GM12878 (cell line): ENCODE measurements around the gene ITPKB. TPM values are rescaled to one million over a fixed set of nuclear protein-coding genes. Genes with fewer than 3 reads are reported as not detected.

Experiments used
- ATF7 ChIP-seq: fragments of 450-650 bp; IDR thresholded peaks from 2 replicates; pipeline ENCODE4 v1.6.1; 2016; ENCODE audit warnings: low read depth, mild to moderate bottlenecking
- CBFB ChIP-seq: IDR thresholded peaks from 2 replicates; pipeline ENCODE4 v1.6.1; 2016; ENCODE audit warnings: antibody characterized with exemption, low read depth
- CHD2 ChIP-seq: IDR thresholded peaks from 2 replicates; pipeline ENCODE4 v1.6.1; 2011; ENCODE audit warnings: low read depth, low read length, improper control_type of control experiment, borderline replicate concordance
- CHD4 ChIP-seq: fragments of 200-600 bp; sonication (generic); IDR thresholded peaks from 2 replicates; pipeline ENCODE4 v1.6.1; 2016; ENCODE audit warnings: mild to moderate bottlenecking
- CTCF ChIP-seq, 3 experiments: IDR thresholded peaks in 2 of 3; conservative IDR thresholded peaks in 1 of 3; 2 replicates each; pipeline ENCODE4 v1.5.1; 2011; ENCODE audit warnings: low read depth in 3 of 3, low read length in 3 of 3, mild to moderate bottlenecking in 3 of 3, control low read depth in 2 of 3, moderate library complexity in 2 of 3, inconsistent platforms in 1 of 3, mixed read lengths in 1 of 3; ENCODE audit not compliant: control insufficient read depth in 2 of 3, insufficient read depth in 1 of 3; ENCODE audit errors: extremely low read depth in 1 of 3
- EGR1 ChIP-seq, 2 experiments: IDR thresholded peaks; 1 replicate in 1 of 2; 2 replicates in 1 of 2; pipeline ENCODE4 v1.6.1; 2011 to 2012; ENCODE audit warnings: low read depth in 2 of 2, low read length in 2 of 2, borderline replicate concordance in 1 of 2, mild to moderate bottlenecking in 1 of 2, moderate library complexity in 1 of 2
- EP300 ChIP-seq, 2 experiments: fragments of 150-350 bp in 1 of 2; IDR thresholded peaks; 2 replicates each; pipeline ENCODE4 v1.6.1; 2011 to 2012; ENCODE audit warnings: low read depth in 2 of 2, low read length in 2 of 2, borderline replicate concordance in 1 of 2, improper control_type of control experiment in 1 of 2, inconsistent platforms in 1 of 2; ENCODE audit not compliant: control insufficient read depth in 1 of 2
- GATAD2B ChIP-seq: fragments of 450-650 bp; conservative IDR thresholded peaks from 2 replicates; pipeline ENCODE4 v1.6.1; 2017; ENCODE audit warnings: low read depth, mild to moderate bottlenecking, moderate library complexity
- MEF2A ChIP-seq: IDR thresholded peaks from 2 replicates; pipeline ENCODE4 v1.6.1; 2011; ENCODE audit warnings: low read depth, mild to moderate bottlenecking, low read length, moderate library complexity; ENCODE audit not compliant: insufficient read depth
- NR2C1 ChIP-seq: fragments of 450-650 bp; IDR thresholded peaks from 2 replicates; pipeline ENCODE4 v1.6.1; 2017; ENCODE audit warnings: antibody characterized with exemption, mild to moderate bottlenecking, moderate library complexity
- POU2F2 ChIP-seq: IDR thresholded peaks from 3 replicates; pipeline ENCODE4 v1.6.1; 2011; ENCODE audit warnings: low read depth, mild to moderate bottlenecking, low read length, borderline replicate concordance
- RAD21 ChIP-seq: IDR thresholded peaks from 2 replicates; pipeline ENCODE4 v1.6.1; 2011; ENCODE audit warnings: mild to moderate bottlenecking, low read depth, low read length, moderate library complexity; ENCODE audit not compliant: insufficient read depth
- SIN3A ChIP-seq: IDR thresholded peaks from 2 replicates; pipeline ENCODE4 v1.6.1; 2012; ENCODE audit warnings: low read depth, low read length, improper control_type of control experiment
- SMAD1 ChIP-seq: fragments of 450-650 bp; IDR thresholded peaks from 2 replicates; pipeline ENCODE4 v1.6.1; 2018; ENCODE audit warnings: mild to moderate bottlenecking, low read depth; ENCODE audit not compliant: partially characterized antibody
- SUZ12 ChIP-seq: fragments of 200-600 bp; sonication (generic); IDR thresholded peaks from one replicate; pipeline ENCODE4 v1.6.1; 2018; ENCODE audit warnings: antibody characterized with exemption, mild to moderate bottlenecking; ENCODE audit not compliant: unreplicated experiment
- TAF1 ChIP-seq: IDR thresholded peaks from 2 replicates; pipeline ENCODE4 v1.6.1; 2011; ENCODE audit warnings: mild to moderate bottlenecking, low read depth, low read length, borderline replicate concordance
- ZNF384 ChIP-seq: IDR thresholded peaks from 2 replicates; pipeline ENCODE4 v1.6.1; 2012; ENCODE audit warnings: low read depth, mild to moderate bottlenecking, low read length, improper control_type of control experiment, borderline replicate concordance
- ZSCAN29 ChIP-seq: fragments of 450-650 bp; IDR thresholded peaks from 2 replicates; pipeline ENCODE4 v1.6.1; 2017; ENCODE audit warnings: mild to moderate bottlenecking, moderate library complexity
- polyA plus RNA-seq, 11 experiments: library from polyadenylated mRNA; depleted of rRNA in 4 of 11; unstranded in 6 of 11; stranded (reverse) in 5 of 11; fragments of >200 nt; fragmentation: Nextera tagmentation in 4 of 11; fragmentation: Illumina TruSeq in 1 of 11; extraction: Ambion mirVana in 4 of 11; extraction: Trizol in 1 of 11; gene quantifications; 1 replicate in 1 of 11; 2 replicates in 10 of 11; pipeline versions ENCODE4 v1.2.1 to v1.2.3, GENCODE V29; 2011 to 2016; ENCODE audit warnings: inconsistent platforms in 2 of 11, missing spikeins in 2 of 11, low read depth in 1 of 11
- total RNA-seq, 4 experiments: library from RNA; depleted of rRNA in 3 of 4; stranded (reverse); fragments of >200 nt in 3 of 4; fragmentation: Illumina TruSeq in 1 of 4; extraction: Trizol in 1 of 4; gene quantifications; 2 replicates each; pipeline versions ENCODE4 v1.2.1 to v1.2.3, GENCODE V29; 2013 to 2021
- TF ChIP-seq, protein P1 (sequence below): IDR thresholded peaks from 2 replicates; pipeline ENCODE4 v1.6.1; 2011; ENCODE audit warnings: low read depth, low read length, improper control_type of control experiment, borderline replicate concordance
- TF ChIP-seq, protein P2 (sequence below): fragments of 450-650 bp; IDR thresholded peaks from 2 replicates; pipeline ENCODE4 v1.6.1; 2016; ENCODE audit warnings: mild to moderate bottlenecking
- TF ChIP-seq, protein P3 (sequence below): IDR thresholded peaks from 2 replicates; pipeline ENCODE4 v1.6.1; 2012; ENCODE audit warnings: low read depth, low read length, improper control_type of control experiment
- TF ChIP-seq, protein P4 (sequence below): fragments of 450-650 bp; IDR thresholded peaks from 2 replicates; pipeline ENCODE4 v1.6.1; 2017; ENCODE audit warnings: antibody characterized with exemption, mild to moderate bottlenecking, moderate library complexity

ITPKB gene
- total and polyA plus RNA-seq, 10 of the 15 experiments (the other 5 are each of a cell fraction or from before 2014, with no cell fraction given): 1.3 to 38.7 (median 12.9) TPM

GRCh38 chr1:226712742-226713419, 26.2 kb downstream of the ITPKB start (continued):
- TF ChIP-seq CBFB (0 out of 2 replicates have a peak, but pooled peaks have one; percentile 18), ZNF384 (no peak), SUZ12 (no peak), SMAD1 (no peak), CHD4 (no peak), CTCF (IDR thresholded peaks at IDR 0.05 in 2 of 3, conservative IDR thresholded peaks at IDR 0.05 in 1 of 3; ENCODE audit: control insufficient read depth in 2 of 3, extremely low read depth in 1 of 3, insufficient read depth in 1 of 3, low read depth in 3 of 3, low read length in 3 of 3) (no peak), TAF1 (no peak), ATF7 (no peak), CHD2 (no peak), POU2F2 (0 out of 3 replicates have a peak, but pooled peaks have one; percentile 42), EP300 (IDR thresholded peaks at IDR 0.05; ENCODE audit: borderline replicate concordance in 1 of 2, control insufficient read depth in 1 of 2, low read depth in 2 of 2, low read length in 2 of 2) (no peak), RAD21 (no peak), SIN3A (no peak), GATAD2B (no peak), ZSCAN29 (no peak), MEF2A (no peak), EGR1 (IDR thresholded peaks at IDR 0.05; ENCODE audit: borderline replicate concordance in 1 of 2, low read depth in 2 of 2, low read length in 2 of 2) (peak in 1 of 2 experiments; percentile 43; a peak in 1 of 3 replicates), NR2C1 (no peak)
- TF ChIP-seq, protein P1, sequence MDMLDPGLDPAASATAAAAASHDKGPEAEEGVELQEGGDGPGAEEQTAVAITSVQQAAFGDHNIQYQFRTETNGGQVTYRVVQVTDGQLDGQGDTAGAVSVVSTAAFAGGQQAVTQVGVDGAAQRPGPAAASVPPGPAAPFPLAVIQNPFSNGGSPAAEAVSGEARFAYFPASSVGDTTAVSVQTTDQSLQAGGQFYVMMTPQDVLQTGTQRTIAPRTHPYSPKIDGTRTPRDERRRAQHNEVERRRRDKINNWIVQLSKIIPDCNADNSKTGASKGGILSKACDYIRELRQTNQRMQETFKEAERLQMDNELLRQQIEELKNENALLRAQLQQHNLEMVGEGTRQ: no peak
- TF ChIP-seq, protein P2, sequence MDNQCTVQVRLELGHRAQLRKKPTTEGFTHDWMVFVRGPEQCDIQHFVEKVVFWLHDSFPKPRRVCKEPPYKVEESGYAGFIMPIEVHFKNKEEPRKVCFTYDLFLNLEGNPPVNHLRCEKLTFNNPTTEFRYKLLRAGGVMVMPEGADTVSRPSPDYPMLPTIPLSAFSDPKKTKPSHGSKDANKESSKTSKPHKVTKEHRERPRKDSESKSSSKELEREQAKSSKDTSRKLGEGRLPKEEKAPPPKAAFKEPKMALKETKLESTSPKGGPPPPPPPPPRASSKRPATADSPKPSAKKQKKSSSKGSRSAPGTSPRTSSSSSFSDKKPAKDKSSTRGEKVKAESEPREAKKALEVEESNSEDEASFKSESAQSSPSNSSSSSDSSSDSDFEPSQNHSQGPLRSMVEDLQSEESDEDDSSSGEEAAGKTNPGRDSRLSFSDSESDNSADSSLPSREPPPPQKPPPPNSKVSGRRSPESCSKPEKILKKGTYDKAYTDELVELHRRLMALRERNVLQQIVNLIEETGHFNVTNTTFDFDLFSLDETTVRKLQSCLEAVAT: no peak
- TF ChIP-seq, protein P3, sequence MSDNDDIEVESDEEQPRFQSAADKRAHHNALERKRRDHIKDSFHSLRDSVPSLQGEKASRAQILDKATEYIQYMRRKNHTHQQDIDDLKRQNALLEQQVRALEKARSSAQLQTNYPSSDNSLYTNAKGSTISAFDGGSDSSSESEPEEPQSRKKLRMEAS: no peak
- TF ChIP-seq, protein P4, sequence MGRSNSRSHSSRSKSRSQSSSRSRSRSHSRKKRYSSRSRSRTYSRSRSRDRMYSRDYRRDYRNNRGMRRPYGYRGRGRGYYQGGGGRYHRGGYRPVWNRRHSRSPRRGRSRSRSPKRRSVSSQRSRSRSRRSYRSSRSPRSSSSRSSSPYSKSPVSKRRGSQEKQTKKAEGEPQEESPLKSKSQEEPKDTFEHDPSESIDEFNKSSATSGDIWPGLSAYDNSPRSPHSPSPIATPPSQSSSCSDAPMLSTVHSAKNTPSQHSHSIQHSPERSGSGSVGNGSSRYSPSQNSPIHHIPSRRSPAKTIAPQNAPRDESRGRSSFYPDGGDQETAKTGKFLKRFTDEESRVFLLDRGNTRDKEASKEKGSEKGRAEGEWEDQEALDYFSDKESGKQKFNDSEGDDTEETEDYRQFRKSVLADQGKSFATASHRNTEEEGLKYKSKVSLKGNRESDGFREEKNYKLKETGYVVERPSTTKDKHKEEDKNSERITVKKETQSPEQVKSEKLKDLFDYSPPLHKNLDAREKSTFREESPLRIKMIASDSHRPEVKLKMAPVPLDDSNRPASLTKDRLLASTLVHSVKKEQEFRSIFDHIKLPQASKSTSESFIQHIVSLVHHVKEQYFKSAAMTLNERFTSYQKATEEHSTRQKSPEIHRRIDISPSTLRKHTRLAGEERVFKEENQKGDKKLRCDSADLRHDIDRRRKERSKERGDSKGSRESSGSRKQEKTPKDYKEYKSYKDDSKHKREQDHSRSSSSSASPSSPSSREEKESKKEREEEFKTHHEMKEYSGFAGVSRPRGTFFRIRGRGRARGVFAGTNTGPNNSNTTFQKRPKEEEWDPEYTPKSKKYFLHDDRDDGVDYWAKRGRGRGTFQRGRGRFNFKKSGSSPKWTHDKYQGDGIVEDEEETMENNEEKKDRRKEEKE: no peak
